Left lung (tissue), 10 donors: ENCODE measurements around the gene EPN2. TPM values are rescaled to one million over a fixed set of nuclear protein-coding genes. Genes with fewer than 3 reads are reported as not detected.
A peak's percentile ranks its signal among the peaks of the same experiment; 100 is the strongest.

Experiments used
- ATAC-seq: fragments of 200-7000 bp; cut with Tn5 transposase; one replicate; pipeline ENCODE4 v1.9.1; 2020; ENCODE audit warnings: moderate library complexity
- DNase-seq, 4 donors: peaks; one replicate each; pipeline ENCODE4 v3.0.0-alpha.2; 2013 to 2020
- H3K27ac ChIP-seq, 2 donors: fragments of 200-600 bp; sonication (generic) in 1 of 2; one replicate each; pipeline versions ENCODE4 v1.5.0 to v1.8.0; 2020 to 2021
- H3K27me3 ChIP-seq, 2 donors: fragments of 200-600 bp; sonication (generic) in 1 of 2; one replicate each; pipeline versions ENCODE4 v1.5.0 to v1.8.0; 2020 to 2021
- H3K36me3 ChIP-seq, 2 donors: fragments of 200-600 bp; sonication (generic) in 1 of 2; one replicate each; pipeline versions ENCODE4 v1.5.0 to v1.8.0; 2020 to 2021
- H3K4me1 ChIP-seq, 2 donors: fragments of 200-600 bp; one replicate each; pipeline ENCODE4 v1.8.0; 2021
- H3K4me3 ChIP-seq, 2 donors: fragments of 200-600 bp; sonication (generic) in 1 of 2; one replicate each; pipeline versions ENCODE4 v1.5.0 to v1.8.0; 2020 to 2021; ENCODE audit warnings: mild to moderate bottlenecking in 1 of 2
- H3K9me3 ChIP-seq, 2 donors: fragments of 200-600 bp; sonication (generic) in 1 of 2; one replicate each; pipeline versions ENCODE4 v1.5.0 to v1.8.0; 2020 to 2021
- CTCF ChIP-seq, 2 donors: fragments of 200-600 bp; sonication (generic) in 1 of 2; IDR thresholded peaks; one replicate each; pipeline versions ENCODE4 v1.5.0 to v1.8.0; 2021; ENCODE audit warnings: antibody characterized with exemption in 2 of 2
- intact Hi-C, 2 donors: fragments of 100-400 bp; cut with DNase I; formaldehyde crosslinking; loops; one replicate each; pipeline versions ENCODE4 v1.11.2 to v1.14.2; 2022
- microRNA-seq, 2 donors: library from miRNA; unstranded; fragments of <30 nt; microRNA quantifications; one replicate each; pipeline ENCODE4, GENCODE V29; 2019
- polyA plus RNA-seq, 6 donors: library from polyadenylated mRNA; unstranded; fragments of 120-200 nt; gene quantifications; one replicate each; pipeline ENCODE4 v1.2.1, GENCODE V29; 2013; ENCODE audit not compliant: insufficient read length in 6 of 6
- total RNA-seq, 2 donors: library from RNA; stranded (reverse); fragmentation: NEBNext Ultra II Directional; extraction: Animal tissue kit (Norgen Biotek cat#: 25700); gene quantifications; one replicate each; pipeline ENCODE4 v1.2.1, GENCODE V29; 2021
- donor health status: DM: no; HTN: yes; CAD: no.
- donor health status: DM: no; HTN: no; CAD: no.

Gene EPN2
- total and polyA plus RNA-seq, 8 donors = 43.3 to 51.5 (median 48.3) TPM

DNA sequence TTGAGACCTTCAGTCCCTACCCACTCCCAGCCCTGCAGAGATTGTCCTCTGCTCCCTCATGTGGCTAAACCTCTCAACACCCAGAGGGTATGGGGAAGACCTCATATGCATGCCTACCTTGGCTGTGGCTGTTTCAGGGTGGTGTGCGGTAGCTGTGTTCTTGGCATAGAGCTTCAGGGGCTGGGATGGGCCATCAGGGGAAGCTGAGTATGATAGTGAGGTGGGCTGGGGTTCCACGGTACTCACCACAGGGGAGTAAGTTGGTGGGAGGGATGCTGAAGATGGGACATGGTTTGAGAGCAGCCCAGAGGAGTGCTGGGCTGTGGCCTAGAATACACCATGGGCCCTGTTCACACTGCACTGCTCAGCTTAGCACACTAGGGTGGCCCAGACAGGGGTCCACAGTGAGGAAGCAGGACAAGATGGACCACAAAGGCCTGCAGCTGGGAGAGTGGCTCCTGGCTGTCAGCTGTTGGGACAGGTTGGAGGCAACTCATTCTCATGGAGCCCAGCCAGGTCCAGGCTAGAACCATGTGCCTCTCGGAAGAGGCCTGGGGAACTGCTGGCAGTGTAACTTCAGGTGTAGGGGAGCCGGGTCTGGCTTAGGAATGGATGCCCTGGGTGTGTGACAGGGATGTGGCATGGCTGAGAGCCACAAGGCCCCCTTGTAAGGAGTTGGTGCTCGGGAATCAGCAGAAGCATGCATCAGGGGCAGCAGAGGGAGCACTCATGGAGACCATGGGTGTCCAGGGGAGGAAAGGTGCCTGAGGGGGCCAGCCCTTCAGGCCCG lies 146.7 kb downstream of the EPN2 start:
- H3K27ac ChIP-seq = peak overlapping the region in 1 of 2 donors; percentile 72
- no peaks in the 10 kb centered on the region for H3K27me3 ChIP-seq
- no peak for TF ChIP-seq CTCF (IDR thresholded peaks at IDR 0.05)
- no peaks in the 10 kb centered on the region for H3K9me3 ChIP-seq
- H3K36me3 ChIP-seq = peaks cover 0 to 65% of the 10 kb centered on the region in 2 donors
- intact Hi-C loops = no loop called here
- DNase-seq (peak in 1 of 4 donors; percentile 34), ATAC-seq (no peak)
- peaks cover 30 to 81% of the 10 kb centered on the region in 2 donors for H3K4me1 ChIP-seq
- H3K4me3 ChIP-seq = no peak overlapping the region

- Histone ChIP-seq H3K27ac (peak overlapping the region in 1 of 2 donors; percentile 72), H3K4me3 (peak overlapping the region in 1 of 2 donors; percentile 6), H3K36me3 (peaks cover 0 to 60% of the 10 kb centered on the region in 2 donors), H3K27me3 (no peaks in the 10 kb centered on the region), H3K4me1 (peaks cover 26 to 78% of the 10 kb centered on the region in 2 donors), H3K9me3 (no peaks in the 10 kb centered on the region)
- TF ChIP-seq CTCF (IDR thresholded peaks at IDR 0.05) = no peak
- DNase-seq = peak; percentile 77 to 97 (median 90)
- ATAC-seq = peak; percentile 55
- intact Hi-C loops = no loop called here
These were observed 147.7 kb downstream of the EPN2 start for GRCh38 chr17:19384723-19385391.

DNA sequence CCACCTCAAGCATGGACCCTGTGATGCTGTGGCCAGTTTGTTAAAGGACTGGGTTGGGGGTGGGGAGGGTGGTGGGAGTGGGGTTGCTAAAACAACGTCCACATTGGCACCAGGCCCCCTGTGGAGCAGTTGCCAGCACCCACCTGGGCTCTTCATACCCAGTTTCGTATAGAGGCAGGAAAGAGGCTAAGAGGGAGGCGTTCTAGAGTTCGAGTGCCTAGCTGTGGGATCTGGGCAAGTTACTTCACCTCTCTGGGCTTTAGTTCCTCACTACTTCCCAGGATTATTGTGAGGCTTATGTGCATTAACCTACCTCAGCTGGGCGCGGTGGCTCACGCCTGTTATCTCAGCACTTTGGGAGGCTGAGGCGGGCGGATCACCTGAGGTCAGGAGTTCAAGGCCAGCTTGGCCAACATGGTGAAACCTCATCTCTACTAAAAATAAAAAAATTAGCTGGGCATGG lies 148.4 kb downstream of the EPN2 start:
- Histone ChIP-seq H3K27me3 (no peaks in the 10 kb centered on the region), H3K36me3 (peaks cover 0 to 53% of the 10 kb centered on the region in 2 donors), H3K4me3 (peak overlapping the region; percentile 10 to 25), H3K4me1 (peaks cover 26 to 74% of the 10 kb centered on the region in 2 donors), H3K9me3 (no peaks in the 10 kb centered on the region), H3K27ac (peak overlapping the region; percentile 63 to 72)
- peak in 1 of 4 donors; percentile 33 for DNase-seq
- ATAC-seq = no peak
- intact Hi-C loops = no loop called here
- TF ChIP-seq CTCF (IDR thresholded peaks at IDR 0.05) = no peak

Small RNA genes lying within 50 kb of the gene (microRNA-seq; reads per million reads assigned to microRNA genes)
- gene MIR1180 = 163 to 259 reads per million in 2 donors

Other genes with a start within 250 kb of the EPN2 start
- 10 to 100 TPM in 1 of 2 donors, 1 to 10 TPM in 1; 8.8 to 12.1 TPM for gene FAM83G, start 232.6 kb upstream of the EPN2 start, total RNA-seq
- gene FAM83G, start 232.6 kb upstream of the EPN2 start, polyA plus RNA-seq = 1 to 10 TPM; 2.9 to 3.9 (median 3.5) TPM
- gene GRAP, start 190.4 kb upstream of the EPN2 start, total RNA-seq = 10 to 100 TPM in 1 of 2 donors, 1 to 10 TPM in 1; 5.4 to 10.6 TPM
- gene GRAP, start 190.4 kb upstream of the EPN2 start, polyA plus RNA-seq = 10 to 100 TPM; 11.9 to 15.7 (median 14.3) TPM
- gene GRAPL, start 109.8 kb upstream of the EPN2 start, total RNA-seq = 1 to 10 TPM; 4.8 to 6.9 TPM
- 10 to 100 TPM in 5 of 6 donors, 1 to 10 TPM in 1; 8.4 to 18.5 (median 11.3) TPM for gene GRAPL, start 109.8 kb upstream of the EPN2 start, polyA plus RNA-seq
- gene B9D1, start 125.4 kb downstream of the EPN2 start, total RNA-seq = 10 to 100 TPM; 11.4 to 14.1 TPM
- 10 to 100 TPM; 16.4 to 24.1 (median 22.0) TPM for gene B9D1, start 125.4 kb downstream of the EPN2 start, polyA plus RNA-seq
- gene MAPK7, start 141.1 kb downstream of the EPN2 start, total RNA-seq = 10 to 100 TPM; 23.6 to 33.8 TPM
- 10 to 100 TPM; 19.8 to 32.0 (median 24.2) TPM for gene MAPK7, start 141.1 kb downstream of the EPN2 start, polyA plus RNA-seq
- 100 to 1,000 TPM in 1 of 2 donors, 10 to 100 TPM in 1; 91.0 to 153 TPM for gene MFAP4, start 149.8 kb downstream of the EPN2 start, total RNA-seq
- 100 to 1,000 TPM; 420 to 601 (median 506) TPM for gene MFAP4, start 149.8 kb downstream of the EPN2 start, polyA plus RNA-seq
- gene RNF112, start 173.9 kb downstream of the EPN2 start, total RNA-seq = 1 to 10 TPM; 2.1 to 3.4 TPM
- gene RNF112, start 173.9 kb downstream of the EPN2 start, polyA plus RNA-seq = 1 to 10 TPM; 3.1 to 5.0 (median 3.8) TPM